IPS-18a (cell line): ENCODE data around the gene MAP10.
"Not testable (repeated sequence)": the region's sequence is repeated elsewhere in the genome, so short reads cannot be mapped to it uniquely, and the experiment has no call there.

Experiments
- H3K27ac ChIP-seq: one replicate; pipeline ENCODE4 v1.5.1; 2013; ENCODE audit warnings: low read length
- H3K27me3 ChIP-seq: one replicate; pipeline ENCODE4 v1.6.1; 2013; ENCODE audit warnings: mild to moderate bottlenecking, low read length; ENCODE audit not compliant: control insufficient read depth, insufficient read depth
- H3K36me3 ChIP-seq: one replicate; pipeline ENCODE4 v1.6.1; 2013; ENCODE audit warnings: low read depth, low read length; ENCODE audit not compliant: control insufficient read depth
- H3K4me1 ChIP-seq: one replicate; pipeline ENCODE4 v1.6.1; 2013; ENCODE audit warnings: low read depth, low read length; ENCODE audit not compliant: control insufficient read depth
- H3K4me3 ChIP-seq: one replicate; pipeline ENCODE4 v1.5.1; 2013; ENCODE audit warnings: low read length
- H3K9ac ChIP-seq: one replicate; pipeline ENCODE4 v1.6.1; 2013; ENCODE audit warnings: mild to moderate bottlenecking, low read length, moderate library complexity
- H3K9me3 ChIP-seq: one replicate; pipeline ENCODE4 v1.6.1; 2013; ENCODE audit warnings: low read depth, low read length; ENCODE audit not compliant: control insufficient read depth

MAP10 gene

GRCh38 chr1:232780354-232780753 is 24.9 kb upstream of the MAP10 start:
- no peak overlapping the region for H3K4me3 ChIP-seq
- H3K9me3 ChIP-seq, result no peaks in the 10 kb centered on the region
- no peaks in the 10 kb centered on the region for H3K4me1 ChIP-seq
- H3K9ac ChIP-seq, result no peak overlapping the region
- no peaks in the 10 kb centered on the region for H3K27me3 ChIP-seq
- H3K36me3 ChIP-seq, result no peaks in the 10 kb centered on the region
- H3K27ac ChIP-seq, result no peak overlapping the region

GRCh38 chr1:232784794-232785193 is 20.4 kb upstream of the MAP10 start:
- Histone ChIP-seq H3K9me3 (no peaks in the 10 kb centered on the region), H3K36me3 (no peaks in the 10 kb centered on the region), H3K4me1 (no peaks in the 10 kb centered on the region), H3K4me3 (no peak overlapping the region), H3K27ac (no peak overlapping the region), H3K9ac (no peak overlapping the region), H3K27me3 (no peaks in the 10 kb centered on the region)

GRCh38 chr1:232785630-232786029 is 19.6 kb upstream of the MAP10 start:
- not testable (repeated sequence) for H3K4me3 ChIP-seq, H3K4me1 ChIP-seq, H3K9me3 ChIP-seq, H3K27me3 ChIP-seq, H3K27ac ChIP-seq, H3K36me3 ChIP-seq, H3K9ac ChIP-seq

GRCh38 chr1:232786845-232787455 is 18.3 kb upstream of the MAP10 start:
- Histone ChIP-seq H3K36me3 (no peaks in the 10 kb centered on the region), H3K9ac (no peak overlapping the region), H3K4me1 (no peaks in the 10 kb centered on the region), H3K4me3 (no peak overlapping the region), H3K27ac (no peak overlapping the region), H3K27me3 (no peaks in the 10 kb centered on the region), H3K9me3 (no peaks in the 10 kb centered on the region)

- Histone ChIP-seq H3K9ac (no peak overlapping the region), H3K27ac (no peak overlapping the region), H3K9me3 (no peaks in the 10 kb centered on the region), H3K36me3 (no peaks in the 10 kb centered on the region), H3K4me3 (no peak overlapping the region), H3K4me1 (no peaks in the 10 kb centered on the region), H3K27me3 (no peaks in the 10 kb centered on the region)
Observed at GRCh38 chr1:232788235-232788872, 16.9 kb upstream of the MAP10 start.

GRCh38 chr1:232789651-232790050 is 15.6 kb upstream of the MAP10 start:
- Histone ChIP-seq H3K4me1 (no peaks in the 10 kb centered on the region), H3K4me3 (no peak overlapping the region), H3K9me3 (no peaks in the 10 kb centered on the region), H3K27me3 (no peaks in the 10 kb centered on the region), H3K27ac (no peak overlapping the region), H3K9ac (no peak overlapping the region), H3K36me3 (no peaks in the 10 kb centered on the region)

- Histone ChIP-seq H3K9ac (no peak overlapping the region), H3K27me3 (no peaks in the 10 kb centered on the region), H3K27ac (no peak overlapping the region), H3K4me3 (no peak overlapping the region), H3K36me3 (no peaks in the 10 kb centered on the region), H3K4me1 (no peaks in the 10 kb centered on the region), H3K9me3 (no peaks in the 10 kb centered on the region)
Observed at GRCh38 chr1:232792949-232793348, 12.3 kb upstream of the MAP10 start.

- Histone ChIP-seq H3K27ac (no peak overlapping the region), H3K9ac (no peak overlapping the region), H3K27me3 (no peaks in the 10 kb centered on the region), H3K4me3 (no peak overlapping the region), H3K4me1 (no peaks in the 10 kb centered on the region), H3K9me3 (no peaks in the 10 kb centered on the region), H3K36me3 (no peaks in the 10 kb centered on the region)
Observed at GRCh38 chr1:232793944-232794343, 11.3 kb upstream of the MAP10 start.

GRCh38 chr1:232795497-232796053 is 9.6 kb upstream of the MAP10 start:
- Histone ChIP-seq H3K27me3 (no peaks in the 10 kb centered on the region), H3K9ac (no peak overlapping the region)

GRCh38 chr1:232797856-232798510 is 7.2 kb upstream of the MAP10 start:
- Histone ChIP-seq H3K36me3 (no peaks in the 10 kb centered on the region), H3K9me3 (no peaks in the 10 kb centered on the region), H3K4me3 (no peak overlapping the region), H3K27ac (no peak overlapping the region), H3K4me1 (no peaks in the 10 kb centered on the region), H3K9ac (no peak overlapping the region), H3K27me3 (no peaks in the 10 kb centered on the region)

More at GRCh38 chr1:232795497-232796053, 9.6 kb upstream of the MAP10 start:
- no peaks in the 10 kb centered on the region for H3K36me3 ChIP-seq
- no peak overlapping the region for H3K27ac ChIP-seq
- no peaks in the 10 kb centered on the region for H3K4me1 ChIP-seq
- H3K9me3 ChIP-seq, result no peaks in the 10 kb centered on the region
- no peak overlapping the region for H3K4me3 ChIP-seq

- Histone ChIP-seq H3K36me3 (no peaks in the 10 kb centered on the region), H3K9me3 (no peaks in the 10 kb centered on the region), H3K4me1 (no peaks in the 10 kb centered on the region), H3K27ac (no peak overlapping the region), H3K4me3 (no peak overlapping the region), H3K9ac (no peak overlapping the region), H3K27me3 (no peaks in the 10 kb centered on the region)
Observed at GRCh38 chr1:232798920-232799319, 6.3 kb upstream of the MAP10 start.

- Histone ChIP-seq H3K4me3 (peak overlapping the region; percentile 55), H3K36me3 (no peaks in the 10 kb centered on the region), H3K9ac (peak overlapping the region; percentile 49), H3K4me1 (no peaks in the 10 kb centered on the region), H3K27me3 (no peaks in the 10 kb centered on the region), H3K9me3 (no peaks in the 10 kb centered on the region), H3K27ac (no peak overlapping the region)
Observed at GRCh38 chr1:232806186-232806510, 932 bp downstream of the MAP10 start.
